T47D (cell line): ENCODE measurements around the gene MYO9B.
"Not testable (repeated sequence)": the region's sequence is repeated elsewhere in the genome, so short reads cannot be mapped to it uniquely, and the experiment has no call there.

Source experiments
- DNase-seq, 2 experiments: peaks; one replicate each; pipeline versions ENCODE4 v3.0.0 to v3.0.0-alpha.2; 2011 to 2012; ENCODE audit warnings: low read depth in 1 of 2, low spot score in 1 of 2
- JUND ChIP-seq: IDR thresholded peaks from 2 replicates; pipeline ENCODE4 v1.6.1; 2012; ENCODE audit warnings: low read depth
- in situ Hi-C: cut with HindIII; loops from 2 replicates; pipeline ENCODE4 v1.10.0; 2016; ENCODE audit warnings: low sequenced_read_pairs, low pct_unique_long_range_greater_than_20kb

MYO9B gene

DNA sequence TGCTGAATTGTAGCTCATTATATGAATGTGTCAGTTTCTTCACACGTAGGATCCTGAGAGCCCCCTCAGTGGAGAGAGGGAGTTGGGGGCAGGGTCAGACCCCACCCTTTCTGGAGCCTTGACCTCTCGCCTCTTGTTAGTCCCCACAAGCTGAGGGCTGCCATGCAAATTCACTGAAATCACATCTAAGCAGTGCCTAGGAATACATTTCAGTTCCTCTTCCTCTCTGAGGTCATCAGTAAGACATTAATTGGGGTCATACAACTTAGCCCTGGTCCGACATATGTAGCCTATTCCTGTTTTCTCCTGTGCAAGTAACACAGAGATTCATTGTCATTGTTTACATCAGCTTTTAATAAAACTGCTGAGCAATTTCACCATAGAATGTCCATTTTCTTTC is 30.0 kb downstream of the MYO9B start:
- TF ChIP-seq JUND: no peak
- DNase-seq: no peak
- in situ Hi-C loops: no loop called here

DNA sequence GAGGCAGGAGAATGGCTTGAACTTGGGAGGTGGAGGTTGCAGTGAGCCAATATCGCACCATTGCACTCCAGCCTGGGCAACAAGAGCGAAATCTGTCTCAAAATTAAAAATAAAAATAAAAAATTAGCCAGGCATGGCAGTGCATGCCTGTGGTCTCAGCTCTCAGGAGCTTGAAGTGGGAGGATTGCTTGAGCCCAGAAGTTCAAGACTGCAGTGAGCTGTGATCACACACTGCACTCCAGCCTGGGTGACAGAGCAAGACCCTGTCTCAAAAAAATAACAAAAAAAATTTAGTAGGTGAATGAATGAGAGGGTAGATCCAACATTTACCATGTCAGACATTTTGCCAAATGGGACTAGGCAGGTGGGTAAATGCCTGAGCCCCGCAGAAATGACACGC is 31.4 kb downstream of the MYO9B start:
- in situ Hi-C loops: not testable (repeated sequence)

DNA sequence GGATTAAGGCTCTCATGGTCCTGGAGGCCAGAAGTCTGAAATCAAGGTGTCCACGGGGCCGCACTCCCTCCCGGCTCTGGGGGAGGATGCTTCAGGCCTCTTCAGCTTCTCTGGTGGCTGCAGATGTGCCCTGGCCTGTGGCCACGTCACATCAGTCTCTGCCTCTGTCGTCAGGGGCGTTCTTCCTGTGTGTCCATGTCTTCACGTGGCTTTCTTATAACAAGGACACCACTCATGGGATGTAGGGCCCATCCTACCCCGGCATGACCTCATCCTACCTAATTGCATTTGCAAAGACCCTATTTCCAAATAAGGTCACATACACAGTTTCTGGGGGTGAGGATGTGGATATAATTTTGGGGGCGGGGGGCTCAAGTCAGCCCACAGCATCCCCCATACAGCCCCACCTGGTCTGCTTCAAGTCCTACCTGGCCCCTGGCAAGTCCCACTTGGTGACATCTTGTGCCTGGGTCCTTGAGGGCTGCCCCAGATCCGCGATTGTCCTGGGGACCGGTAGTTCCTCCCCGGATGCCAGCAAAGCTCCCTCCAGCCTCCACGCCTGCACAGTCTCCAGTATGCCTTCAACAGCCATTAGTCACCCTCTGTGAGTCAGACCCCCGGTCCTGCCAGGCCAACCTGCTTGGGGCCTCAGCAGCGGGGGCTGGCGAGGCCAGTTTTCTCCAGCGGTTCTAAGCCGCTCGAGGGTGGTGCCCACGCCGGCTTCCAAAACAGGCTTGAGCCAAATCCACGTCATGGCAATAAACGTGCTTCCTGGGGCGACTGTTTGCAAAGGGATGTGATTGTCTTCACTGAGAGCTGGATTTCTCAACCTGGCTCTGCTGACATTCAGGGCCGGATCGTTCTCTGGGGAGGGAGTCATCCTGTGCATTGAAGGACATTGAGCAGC is 32.2 kb downstream of the MYO9B start:
- in situ Hi-C loops: no loop called here
- no peak for DNase-seq
- TF ChIP-seq JUND: no peak

More for the DNA sequence above, 31.4 kb downstream of the MYO9B start:
- DNase-seq: not testable (repeated sequence)

DNA sequence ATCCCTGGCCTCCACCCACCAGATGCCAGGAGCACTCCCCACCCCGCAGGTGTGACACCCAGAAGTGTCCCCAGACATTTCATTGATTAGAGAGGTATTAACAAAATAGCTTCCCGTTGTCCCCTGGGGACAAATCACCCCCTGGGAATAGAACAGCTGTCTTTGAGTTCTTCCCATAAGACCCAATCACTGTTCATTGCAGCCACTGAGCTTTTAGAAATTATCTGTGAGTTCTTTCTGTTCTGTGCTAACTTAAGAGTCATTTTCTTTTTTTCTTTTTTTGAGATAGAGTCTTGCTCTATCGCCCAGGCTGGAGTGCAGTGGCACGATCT is 32.8 kb downstream of the MYO9B start:
- in situ Hi-C loops: no loop called here
- no peak for TF ChIP-seq JUND

DNA sequence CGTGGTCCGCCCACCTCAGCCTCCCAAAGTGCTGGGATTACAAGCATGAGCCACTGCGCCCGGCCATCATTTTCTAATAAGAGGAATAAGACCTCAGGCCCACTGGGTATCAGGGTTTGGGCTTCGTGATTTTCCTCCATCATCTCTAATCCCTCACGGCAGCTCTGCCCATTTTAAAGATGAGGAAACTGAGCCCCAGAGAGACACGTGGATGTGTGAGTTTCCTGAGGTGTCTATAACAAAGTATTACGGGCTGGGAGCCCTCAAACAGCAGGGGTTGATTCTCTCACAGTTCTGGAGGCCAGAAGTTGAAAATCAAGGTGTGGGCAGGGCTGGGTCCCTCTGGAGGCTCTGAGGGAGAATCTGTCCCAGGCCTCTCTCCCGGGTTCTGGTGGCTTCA is 33.7 kb downstream of the MYO9B start:
- no peak for DNase-seq
- in situ Hi-C loops: no loop called here
- TF ChIP-seq JUND: no peak

More for the DNA sequence above, 32.8 kb downstream of the MYO9B start:
- DNase-seq: no peak

DNA sequence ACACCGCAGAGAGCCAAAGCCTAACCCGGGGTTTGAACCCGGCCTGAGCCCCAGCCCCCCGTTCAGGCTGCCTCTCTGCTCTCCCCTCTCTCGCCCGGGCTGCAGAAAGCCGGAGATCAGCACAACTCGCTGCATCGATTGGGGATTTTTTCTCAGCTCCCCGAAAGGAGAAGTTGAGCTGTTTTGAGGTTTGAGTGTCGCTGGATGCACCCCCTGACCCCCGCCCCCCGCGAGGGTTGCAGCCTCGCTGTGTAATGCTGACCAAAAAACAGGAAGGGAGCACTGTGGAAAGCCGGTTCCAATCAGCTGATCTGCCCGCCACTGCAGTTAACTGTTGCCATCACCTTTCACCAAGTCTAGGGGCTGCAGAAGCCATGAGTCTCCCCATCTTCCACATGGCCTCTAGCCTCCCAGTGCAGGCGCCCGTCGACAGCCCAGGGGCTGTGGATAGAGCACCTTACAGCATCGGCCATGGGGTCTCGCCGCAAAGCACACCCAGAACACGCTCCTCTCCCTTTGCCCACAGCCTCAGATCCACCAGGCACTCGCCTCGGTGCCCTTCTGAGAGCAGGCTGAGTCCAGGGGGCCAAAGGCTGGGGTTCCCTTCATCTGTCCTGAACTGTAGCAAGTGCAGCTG is 34.5 kb downstream of the MYO9B start:
- TF ChIP-seq JUND: no peak
- DNase-seq: no peak

DNA sequence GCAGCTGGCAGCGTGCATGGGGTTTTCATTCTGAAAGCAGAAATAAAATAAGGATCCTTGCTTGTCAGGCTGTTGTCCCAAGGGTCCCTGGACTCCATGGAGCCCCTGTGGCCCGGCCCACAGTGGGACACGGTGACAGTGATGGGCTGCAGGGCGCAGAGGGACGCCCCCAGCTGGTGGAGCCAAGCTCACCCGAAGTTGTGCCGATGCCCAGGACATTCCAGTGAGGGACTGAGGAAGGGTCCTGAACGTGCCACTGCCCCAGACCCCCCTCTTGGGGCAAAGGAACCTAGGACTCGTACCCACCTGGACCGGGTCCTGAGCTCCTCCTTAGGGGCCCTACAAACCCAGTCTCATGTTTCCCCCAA is 35.0 kb downstream of the MYO9B start:
- in situ Hi-C loops: no loop called here
- no peak for TF ChIP-seq JUND
- no peak for DNase-seq

More for the DNA sequence above, 34.5 kb downstream of the MYO9B start:
- in situ Hi-C loops: no loop called here

DNA sequence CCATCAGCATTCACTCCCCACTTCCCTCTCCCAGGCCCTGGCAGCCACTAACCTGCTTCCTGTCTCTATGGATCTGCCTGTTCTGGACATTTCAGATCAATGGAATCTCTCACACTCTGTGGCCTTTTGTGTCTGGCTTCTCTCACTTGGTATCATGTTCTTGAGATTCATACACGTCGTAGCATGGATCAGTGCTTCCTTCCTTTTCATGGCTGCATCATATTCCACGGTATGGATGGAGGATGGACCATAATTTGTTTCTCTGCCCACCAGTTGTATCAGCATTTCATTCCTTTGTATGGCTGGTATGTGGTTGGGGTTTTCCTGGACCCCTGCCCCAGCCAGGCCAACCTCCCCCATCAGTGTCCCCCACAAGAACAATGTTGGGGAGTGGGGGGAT is 36.2 kb downstream of the MYO9B start:
- in situ Hi-C loops: no loop called here
- TF ChIP-seq JUND: no peak

DNA sequence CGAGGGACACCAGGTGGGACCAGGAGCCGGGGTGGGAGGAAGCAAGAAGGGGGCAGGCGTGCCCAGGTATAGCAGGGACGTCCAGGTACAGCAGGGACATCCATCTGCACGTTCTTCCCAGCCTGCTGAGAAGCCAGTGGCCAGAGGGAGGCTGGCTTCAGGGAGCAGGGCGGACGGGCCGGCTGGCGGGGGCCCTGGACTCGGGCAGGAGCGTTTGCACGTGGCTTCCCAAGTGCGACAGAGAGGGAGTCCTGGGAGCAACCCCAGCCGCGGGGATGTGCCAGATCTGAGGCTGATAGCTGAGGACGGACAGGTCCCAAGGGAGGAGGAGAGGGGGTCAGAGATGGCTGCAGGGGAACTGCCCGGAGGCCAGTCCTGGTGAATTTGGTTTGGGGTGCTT is 36.7 kb downstream of the MYO9B start:
- in situ Hi-C loops: no loop called here
- no peak for TF ChIP-seq JUND
- DNase-seq: no peak

More for the DNA sequence above, 36.2 kb downstream of the MYO9B start:
- no peak for DNase-seq

DNA sequence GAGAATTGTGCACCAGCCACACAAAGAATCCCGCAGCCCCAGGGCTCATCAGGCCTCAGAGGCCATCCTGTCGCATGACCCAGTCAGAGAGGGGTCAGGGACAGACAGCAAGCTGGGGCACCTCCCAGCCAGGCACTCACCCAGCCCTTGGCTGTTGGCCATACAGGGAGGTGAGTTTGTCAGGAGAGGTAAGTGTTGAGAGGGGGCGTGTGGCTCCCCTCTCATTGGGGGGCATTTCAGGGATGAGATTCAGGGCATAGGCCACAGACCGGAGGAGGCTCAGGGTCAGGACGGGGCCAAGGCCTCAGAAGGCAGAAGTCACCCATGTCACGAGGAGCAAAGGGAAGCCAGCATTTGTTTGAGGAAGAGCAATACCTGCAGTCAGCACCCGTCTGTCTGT is 37.1 kb downstream of the MYO9B start:
- in situ Hi-C loops: no loop called here

DNA sequence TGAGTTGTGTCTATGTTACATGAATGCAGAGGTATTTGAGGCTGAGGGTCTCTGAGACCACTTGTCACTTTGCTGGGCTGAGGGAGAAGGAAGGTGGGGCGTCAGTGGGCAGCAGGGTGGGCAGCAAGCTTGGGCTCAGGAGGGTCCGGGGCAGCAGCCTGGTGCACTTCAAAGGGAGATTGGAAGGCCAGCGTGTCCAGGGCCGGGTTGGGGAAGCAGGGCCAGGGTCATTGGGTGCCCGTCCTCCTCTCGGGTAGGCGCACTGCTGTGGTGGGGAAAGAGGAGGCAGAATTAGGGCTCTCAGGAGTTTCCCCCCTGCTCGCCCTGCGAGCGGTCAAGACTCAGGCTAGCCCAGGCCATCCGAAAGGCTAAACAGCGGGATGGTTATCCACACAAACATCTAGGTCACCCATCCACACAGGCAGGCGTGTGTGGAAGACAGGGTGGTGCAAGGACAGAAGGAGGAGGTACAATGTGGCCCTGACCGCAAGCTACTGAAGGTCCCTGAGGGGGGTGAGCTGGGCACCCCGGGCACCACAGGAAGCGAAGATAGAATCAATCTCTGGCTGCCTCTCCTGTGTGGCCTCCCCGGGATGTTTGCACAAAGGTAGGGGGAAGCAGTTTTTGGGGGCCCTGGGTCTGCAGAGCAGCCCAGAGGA is 37.7 kb downstream of the MYO9B start:
- no peak for DNase-seq
- no peak for TF ChIP-seq JUND
- in situ Hi-C loops: no loop called here

More for the DNA sequence above, 37.1 kb downstream of the MYO9B start:
- no peak for DNase-seq
- no peak for TF ChIP-seq JUND

DNA sequence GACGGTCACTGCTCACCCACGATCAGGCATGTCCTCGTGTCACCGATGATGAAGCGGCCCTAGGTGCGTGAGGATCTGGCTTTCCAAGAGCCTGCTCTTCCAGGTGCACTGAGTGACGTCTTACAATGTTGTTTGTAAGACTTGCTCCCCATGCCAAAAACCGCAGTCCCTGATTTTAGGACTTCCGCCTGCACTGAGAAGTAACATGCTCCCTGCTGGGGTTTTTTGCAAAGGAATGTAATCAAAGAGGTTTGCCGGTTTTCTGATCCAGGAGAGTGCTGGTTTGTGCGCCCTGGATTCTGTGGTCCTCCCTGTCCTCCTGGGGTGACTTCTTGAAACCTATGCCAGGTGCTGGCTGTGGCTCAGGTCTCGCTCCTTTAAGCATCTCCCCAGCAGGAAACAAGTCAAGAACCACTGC is 38.8 kb downstream of the MYO9B start:
- DNase-seq: no peak

More for the DNA sequence above, 38.8 kb downstream of the MYO9B start:
- TF ChIP-seq JUND: no peak
- in situ Hi-C loops: no loop called here
